ENCODE measurements around the gene ESPNL.
"Not testable (repeated sequence)": the region's sequence is repeated elsewhere in the genome, so short reads cannot be mapped to it uniquely, and the experiment has no call there.

Gene ESPNL

GRCh38 chr2:238100821-238101771 lies 956 bp downstream of the ESPNL start:
- no peak for DNase-seq

- DNase-seq: no peak
These were observed 2.0 kb downstream of the ESPNL start for GRCh38 chr2:238101891-238102841.

- no peak for DNase-seq
These were observed 2.7 kb downstream of the ESPNL start for GRCh38 chr2:238102865-238103264.

- DNase-seq: no peak
These were observed 3.5 kb downstream of the ESPNL start for GRCh38 chr2:238103465-238104225.

GRCh38 chr2:238104226-238104690 lies 4.1 kb downstream of the ESPNL start:
- no peak for DNase-seq

GRCh38 chr2:238104691-238105371 lies 4.7 kb downstream of the ESPNL start:
- DNase-seq: no peak

GRCh38 chr2:238105506-238106338 lies 5.6 kb downstream of the ESPNL start:
- no peak for DNase-seq

- DNase-seq: no peak
These were observed 6.2 kb downstream of the ESPNL start for GRCh38 chr2:238106339-238106697.

GRCh38 chr2:238106698-238107524 lies 6.8 kb downstream of the ESPNL start:
- DNase-seq: no peak

- no peak for DNase-seq
These were observed 7.6 kb downstream of the ESPNL start for GRCh38 chr2:238107525-238108422.

GRCh38 chr2:238108423-238109183 lies 8.5 kb downstream of the ESPNL start:
- DNase-seq: no peak

- no peak for DNase-seq
These were observed 13.5 kb downstream of the ESPNL start for GRCh38 chr2:238113611-238114010.

GRCh38 chr2:238114331-238114841 lies 14.2 kb downstream of the ESPNL start:
- no peak for DNase-seq

- no peak for DNase-seq
These were observed 14.9 kb downstream of the ESPNL start for GRCh38 chr2:238114851-238115660.

- not testable (repeated sequence) for DNase-seq
These were observed 15.6 kb downstream of the ESPNL start for GRCh38 chr2:238115709-238116108.

GRCh38 chr2:238116298-238117198 lies 16.4 kb downstream of the ESPNL start:
- no peak for DNase-seq

Data from DMS 273 treated with DMSO at 0.1 percent for 48 hours (cell line).